ENCODE results near the gene KCNA5.

DNA sequence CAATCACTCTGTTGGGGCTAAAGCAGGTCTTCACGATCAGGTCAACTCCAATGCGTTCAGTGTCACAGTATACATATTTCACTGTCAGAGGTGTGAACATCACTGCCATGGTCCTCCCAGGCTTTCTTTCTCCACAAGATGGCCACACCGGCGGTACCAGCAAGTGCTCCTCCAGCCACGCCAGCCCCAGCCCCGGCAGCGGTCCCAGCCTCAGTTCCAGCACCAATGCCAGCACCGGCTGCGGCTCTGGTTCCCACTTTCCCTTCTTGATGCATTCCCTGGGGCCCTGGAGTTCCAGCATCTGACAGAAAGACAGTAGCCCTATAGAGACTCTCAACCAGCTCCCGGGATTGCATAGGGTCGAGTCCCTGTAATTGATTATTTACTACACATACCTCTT lies 10.9 kb upstream of the KCNA5 start:
- no peak for TF ChIP-seq CTCF (IDR thresholded peaks at IDR 0.05; ENCODE audit: insufficient read depth, low read length)
- no peak for TF ChIP-seq POLR2AphosphoS5 (IDR thresholded peaks at IDR 0.05; ENCODE audit: low read depth)

Data from HL-60 (cell line).